Measurements from ENCODE around the gene PLEKHA4.

- no peak for TF ChIP-seq CTCF (IDR thresholded peaks at IDR 0.05; ENCODE audit: insufficient read depth, low read length, poor library complexity, severe bottlenecking)
- TF ChIP-seq EZH2phosphoT487 (conservative IDR thresholded peaks at IDR 0.05; ENCODE audit: low read length), result no peak
Observed at GRCh38 chr19:48818234-48818820, 50.1 kb downstream of the PLEKHA4 start.

Measured in SU-DHL-6 (cell line).